ENCODE data around the gene ENTPD8. TPM values are rescaled to one million over a fixed set of nuclear protein-coding genes. Genes with fewer than 3 reads are reported as not detected.

The ENTPD8 gene
- total and polyA plus RNA-seq, 2 of the 4 experiments (the other 2 are of a cell fraction), result 0.07 TPM; not detected in 1

DNA sequence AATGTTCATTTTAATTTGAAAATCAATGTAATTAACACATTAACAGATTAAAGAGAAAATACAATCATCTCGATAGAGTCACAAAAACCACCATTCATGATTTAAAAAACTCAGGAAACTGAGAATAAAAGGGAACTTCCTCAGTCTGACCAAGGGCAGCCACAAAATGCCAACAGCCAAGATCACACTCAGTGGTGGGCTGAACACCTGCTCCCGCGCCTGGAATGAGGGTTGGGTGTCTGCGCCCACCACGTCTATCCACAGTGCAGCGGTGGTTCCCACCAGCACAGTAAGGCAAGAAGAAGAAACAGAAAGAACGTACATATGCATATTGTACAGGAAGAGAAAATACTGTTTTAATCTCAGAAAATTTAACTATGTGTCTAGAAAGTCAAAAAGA, 29.6 kb upstream of the ENTPD8 start:
- ATAC-seq (ENCODE audit: low read depth) (no peak), DNase-seq (no peak)
- no peak overlapping the region for H3K9ac ChIP-seq (ENCODE audit: low read depth, low read length)
- no peaks in the 10 kb centered on the region for H3K4me1 ChIP-seq (ENCODE audit: control insufficient read depth, insufficient read depth, low read length)
- H4K91ac ChIP-seq (ENCODE audit: insufficient read depth, low read depth, low read length), result no peak overlapping the region
- no peaks in the 10 kb centered on the region for H3K79me1 ChIP-seq (ENCODE audit: low read depth in 1 of 2, low read length in 2 of 2)
- H3K56ac ChIP-seq (ENCODE audit: extremely low read depth, insufficient read depth, low read length), result no peak overlapping the region
- no peaks in the 10 kb centered on the region for H3K36me3 ChIP-seq (ENCODE audit: control insufficient read depth, insufficient read depth, low read length)
- no peak overlapping the region for H2BK15ac ChIP-seq (ENCODE audit: low read depth, low read length)
- H2BK120ac ChIP-seq (ENCODE audit: low read depth, low read length), result no peak overlapping the region
- dilution Hi-C loops (cut with HindIII; ENCODE audit: low sequenced_read_pairs, unreplicated experiment), result no loop called here
- H3K18ac ChIP-seq (ENCODE audit: low read depth, low read length), result no peak overlapping the region
- no CpG with 5 or more reads among the region's 7 CpGs for WGBS, 2 experiments (ENCODE audit: extremely low coverage in 2 of 2, insufficient read length in 1 of 2)
- intact Hi-C loops (cut with micrococcal nuclease), result no loop called here
- ChIA-PET CTCF (no interaction called here), POLR2A (ENCODE audit: unreplicated experiment) (no interaction called here)
- H2BK5ac ChIP-seq (ENCODE audit: low read depth, low read length, poor library complexity, severe bottlenecking), result no peak overlapping the region
- no peak overlapping the region for H2BK20ac ChIP-seq (ENCODE audit: low read depth, low read length)
- H4K20me1 ChIP-seq (ENCODE audit: insufficient read depth, low read length), result no peaks in the 10 kb centered on the region
- no peak overlapping the region for H2AK5ac ChIP-seq (ENCODE audit: low read depth, low read length)
- H3K14ac ChIP-seq (replicated peaks; ENCODE audit: low read depth, low read length), result no peak overlapping the region
- peaks cover 14% of the 10 kb centered on the region for H3K27me3 ChIP-seq (ENCODE audit: control insufficient read depth, insufficient read depth, low read length)
- H2AFZ ChIP-seq (replicated peaks; ENCODE audit: low read length, poor library complexity), result no peak overlapping the region
- no peak overlapping the region for H4K8ac ChIP-seq (ENCODE audit: low read depth in 2 of 2, low read length in 2 of 2)
- H3K27ac ChIP-seq (ENCODE audit: insufficient read depth, low read length), result no peak overlapping the region
- in situ Hi-C loops (cut with MboI; ENCODE audit: low sequenced_read_pairs), result no loop called here
- no peak overlapping the region for H3K4me2 ChIP-seq (ENCODE audit: low read depth, low read length)
- no peak overlapping the region for H3K4me3 ChIP-seq (ENCODE audit: insufficient read depth, low read depth, low read length)
- BruUV-seq (replicated peaks), result no TSS peak
- no peak overlapping the region for H2AK9ac ChIP-seq (replicated peaks; ENCODE audit: low read depth, low read length, poor library complexity)
- no peaks in the 10 kb centered on the region for H3K9me1 ChIP-seq (ENCODE audit: insufficient read depth, low read length)
- no peak overlapping the region for H4K5ac ChIP-seq (ENCODE audit: low read depth, low read length)
- peaks cover 6% of the 10 kb centered on the region for H3K9me3 ChIP-seq (ENCODE audit: control insufficient read depth, insufficient read depth, low read length)
- TF ChIP-seq SMC3 (IDR thresholded peaks at IDR 0.05; ENCODE audit: low read depth, low read length), result no peak
- no peak for TF ChIP-seq MAFK (IDR thresholded peaks at IDR 0.05; ENCODE audit: low read depth, low read length)
- TF ChIP-seq RFX5 (IDR thresholded peaks at IDR 0.05; ENCODE audit: low read depth, low read length), result no peak
- TF ChIP-seq CEBPB (IDR thresholded peaks at IDR 0.05; ENCODE audit: low read depth, low read length), result no peak
- H3K23ac ChIP-seq (ENCODE audit: low read depth, low read length), result no peak overlapping the region
- no peak overlapping the region for H3K4ac ChIP-seq (ENCODE audit: low read depth, low read length)

Data from IMR-90 (cell line).